GM23338 (cell line): ENCODE measurements around the gene PRAMEF14. TPM values are rescaled to one million over a fixed set of nuclear protein-coding genes. Genes with fewer than 3 reads are reported as not detected.
"Not testable (repeated sequence)": the region's sequence is repeated elsewhere in the genome, so short reads cannot be mapped to it uniquely, and the experiment has no call there.

Experiments
- ATAC-seq: fragments of 200-7000 bp; cut with Tn5 transposase; 3 replicates; pipeline ENCODE4 v1.9.1; 2020
- DNase-seq: peaks from one replicate; pipeline ENCODE4 v3.0.0-alpha.2; 2015; ENCODE audit warnings: low spot score
- H2AFZ ChIP-seq: fragments of 200-600 bp; sonication (generic); 2 replicates; pipeline ENCODE4 v1.8.0; 2016; ENCODE audit warnings: antibody characterized with exemption, mild to moderate bottlenecking, moderate library complexity
- H3F3A ChIP-seq: fragments of 200-600 bp; sonication (generic); replicated peaks from 2 replicates; pipeline ENCODE4 v1.8.0; 2017; ENCODE audit warnings: antibody characterized with exemption, mixed run types, low read depth
- H3K27ac ChIP-seq: fragments of 200-600 bp; sonication (generic); 2 replicates; pipeline ENCODE4 v1.6.1; 2016; ENCODE audit warnings: low read depth
- H3K27me3 ChIP-seq: fragments of 200-600 bp; sonication (generic); 2 replicates; pipeline ENCODE4 v1.8.0; 2016; ENCODE audit warnings: mild to moderate bottlenecking, mixed run types, moderate library complexity; ENCODE audit not compliant: insufficient read depth
- H3K36me3 ChIP-seq: fragments of 200-600 bp; sonication (generic); 2 replicates; pipeline ENCODE4 v1.8.0; 2016; ENCODE audit warnings: mild to moderate bottlenecking; ENCODE audit not compliant: insufficient read depth
- H3K4me1 ChIP-seq: fragments of 200-600 bp; sonication (generic); 2 replicates; pipeline ENCODE4 v1.8.0; 2016; ENCODE audit warnings: mild to moderate bottlenecking, moderate library complexity; ENCODE audit not compliant: insufficient read depth
- H3K4me2 ChIP-seq: fragments of 200-600 bp; sonication (generic); 2 replicates; pipeline ENCODE4 v1.7.1; 2017; ENCODE audit warnings: mixed run types
- H3K4me3 ChIP-seq: fragments of 200-600 bp; sonication (generic); 2 replicates; pipeline ENCODE4 v1.6.1; 2016; ENCODE audit warnings: mixed run types
- H3K79me2 ChIP-seq: fragments of 200-600 bp; sonication (generic); replicated peaks from 2 replicates; pipeline ENCODE4 v1.8.0; 2017; ENCODE audit warnings: mild to moderate bottlenecking; ENCODE audit not compliant: insufficient read depth
- H3K9me2 ChIP-seq: fragments of 200-600 bp; sonication (generic); 2 replicates; pipeline ENCODE4 v1.8.0; 2017; ENCODE audit not compliant: insufficient read depth
- H4K20me1 ChIP-seq: fragments of 200-600 bp; sonication (generic); replicated peaks from 2 replicates; pipeline ENCODE4 v1.8.0; 2017; ENCODE audit warnings: mild to moderate bottlenecking; ENCODE audit not compliant: insufficient read depth
- H3K27ac Mint-ChIP-seq: 2 replicates; pipeline ENCODE4 v1.8.0; 2020; ENCODE audit warnings: inconsistent platforms, mild to moderate bottlenecking, moderate library complexity, mixed read lengths
- H3K27me3 Mint-ChIP-seq: 3 replicates; pipeline ENCODE4 v1.8.0; 2022; ENCODE audit warnings: low read depth, mild to moderate bottlenecking, moderate library complexity, mixed read lengths, inconsistent platforms; ENCODE audit not compliant: insufficient read depth, poor library complexity
- H3K36me3 Mint-ChIP-seq: 3 replicates; pipeline ENCODE4 v1.8.0; 2021; ENCODE audit warnings: low read depth, mild to moderate bottlenecking, inconsistent platforms, moderate library complexity, mixed read lengths
- H3K4me1 Mint-ChIP-seq: 3 replicates; pipeline ENCODE4 v1.8.0; 2020; ENCODE audit warnings: mild to moderate bottlenecking, inconsistent platforms, mixed read lengths
- H3K4me3 Mint-ChIP-seq: 3 replicates; pipeline ENCODE4 v1.8.0; 2021; ENCODE audit warnings: moderate library complexity, mild to moderate bottlenecking, inconsistent platforms, mixed read lengths
- H3K9me3 Mint-ChIP-seq: 3 replicates; pipeline ENCODE4 v1.8.0; 2020; ENCODE audit warnings: moderate library complexity, mild to moderate bottlenecking, inconsistent platforms, mixed read lengths
- polyA plus RNA-seq: library from polyadenylated mRNA; unstranded; fragments of >200 nt; fragmentation: Nextera tagmentation; extraction: Ambion mirVana; gene quantifications from 2 replicates; pipeline ENCODE4 v1.2.1, GENCODE V29; 2016
- total RNA-seq: library from RNA; depleted of rRNA; stranded (reverse); fragments of >200 nt; shearing (Covaris generic); gene quantifications from 2 replicates; pipeline ENCODE4 v1.2.3, GENCODE V29; 2014; rRNA removed

Gene PRAMEF14
- total and polyA plus RNA-seq, 2 experiments from 2014 or later = not detected

DNA sequence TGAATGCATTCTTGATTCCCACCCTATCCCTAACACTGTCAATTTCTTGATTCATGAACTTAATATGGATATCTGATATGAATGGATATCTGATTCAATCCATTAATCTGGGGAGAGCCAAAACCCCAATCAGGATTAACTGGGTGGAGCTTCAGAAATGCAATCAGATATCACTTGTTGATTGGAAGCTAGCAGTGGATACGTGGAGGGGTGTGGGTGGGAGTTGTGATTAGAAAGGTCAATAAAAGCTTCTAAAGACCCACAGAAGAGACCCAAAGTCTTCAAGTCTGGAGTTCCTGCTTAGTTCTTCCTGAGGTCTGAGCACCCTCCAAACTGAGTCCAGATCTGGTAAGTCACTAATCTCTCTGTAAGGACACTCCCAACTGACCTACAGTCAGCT, 43.7 kb downstream of the PRAMEF14 start, which contains the start of gene PRAMEF33:
Gene PRAMEF33, plus strand, starts transcription at position 301 of the 400 bp plus-strand sequence. CDS start 2,416 bp downstream, outside the sequence.
- H3K36me3 ChIP-seq, ATAC-seq, H3K27ac Mint-ChIP-seq, H3K36me3 Mint-ChIP-seq, H3K4me2 ChIP-seq, H3K9me2 ChIP-seq, H3K4me3 ChIP-seq, H3K79me2 ChIP-seq, H3K27ac ChIP-seq, DNase-seq, H4K20me1 ChIP-seq, H3K9me3 Mint-ChIP-seq, H2AFZ ChIP-seq, H3K4me1 ChIP-seq, H3F3A ChIP-seq, H3K4me3 Mint-ChIP-seq, H3K27me3 Mint-ChIP-seq, H3K27me3 ChIP-seq, H3K4me1 Mint-ChIP-seq: not testable (repeated sequence)

GRCh38 chr1:13302197-13302596, 44.7 kb downstream of the PRAMEF14 start:
- not testable (repeated sequence) for H2AFZ ChIP-seq, H3K79me2 ChIP-seq, H3F3A ChIP-seq, DNase-seq, H3K36me3 Mint-ChIP-seq, H4K20me1 ChIP-seq, H3K4me3 ChIP-seq, H3K27me3 Mint-ChIP-seq, H3K4me1 ChIP-seq, H3K4me2 ChIP-seq, H3K4me3 Mint-ChIP-seq, H3K4me1 Mint-ChIP-seq, ATAC-seq, H3K27ac ChIP-seq, H3K27me3 ChIP-seq, H3K27ac Mint-ChIP-seq, H3K36me3 ChIP-seq, H3K9me2 ChIP-seq, H3K9me3 Mint-ChIP-seq

GRCh38 chr1:13298699-13299098, 48.2 kb downstream of the PRAMEF14 start:
- H3K4me3 ChIP-seq, H3K9me2 ChIP-seq, H2AFZ ChIP-seq, H3K27me3 ChIP-seq, H3K27ac Mint-ChIP-seq, H3K4me1 Mint-ChIP-seq, H3K4me2 ChIP-seq, H3F3A ChIP-seq, H3K36me3 Mint-ChIP-seq, ATAC-seq, H3K36me3 ChIP-seq, H3K27me3 Mint-ChIP-seq, H3K4me1 ChIP-seq, H4K20me1 ChIP-seq, H3K79me2 ChIP-seq, H3K4me3 Mint-ChIP-seq, DNase-seq, H3K27ac ChIP-seq, H3K9me3 Mint-ChIP-seq: not testable (repeated sequence)

DNA sequence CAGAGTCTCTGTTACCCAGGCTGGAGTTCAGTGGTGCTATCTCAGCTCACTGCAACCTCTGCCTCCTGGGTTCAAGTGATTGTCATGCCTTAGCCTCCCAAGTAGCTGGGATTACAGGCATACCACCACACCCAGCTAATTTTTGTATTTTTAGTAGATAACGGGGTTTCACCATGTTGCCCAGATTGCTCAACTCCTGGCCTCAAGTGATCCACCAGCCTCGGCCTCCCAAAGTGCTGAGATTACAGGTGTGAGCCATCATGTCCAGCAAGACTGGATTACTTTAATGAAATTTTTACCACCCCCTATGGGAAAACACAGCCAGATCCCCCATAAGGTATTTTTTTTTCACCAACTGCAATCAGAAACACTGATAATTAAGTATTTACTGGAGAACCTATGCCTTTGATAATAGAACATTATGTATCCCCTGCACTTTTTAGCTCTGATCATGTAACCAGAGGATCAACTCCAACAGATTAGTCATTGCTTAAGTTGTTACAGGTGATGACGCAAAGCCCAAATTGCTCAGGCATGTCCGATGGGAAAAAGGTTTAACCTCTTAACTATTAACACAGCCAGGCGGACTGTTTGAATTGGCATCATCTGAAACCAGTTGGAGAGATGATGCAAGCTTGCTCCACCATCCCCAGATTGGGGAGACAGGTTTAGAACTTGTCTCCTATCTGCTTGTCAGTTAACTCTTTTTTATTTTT, 49.6 kb downstream of the PRAMEF14 start:
- not testable (repeated sequence) for H3K4me3 Mint-ChIP-seq, ATAC-seq

More for the DNA sequence above, 49.6 kb downstream of the PRAMEF14 start:
- H3K4me3 ChIP-seq, H3K27me3 ChIP-seq, H3K4me1 ChIP-seq, H3F3A ChIP-seq, H3K36me3 Mint-ChIP-seq, H3K27me3 Mint-ChIP-seq, H3K4me1 Mint-ChIP-seq, H3K9me3 Mint-ChIP-seq, H3K27ac Mint-ChIP-seq, H3K4me2 ChIP-seq, H2AFZ ChIP-seq, DNase-seq, H4K20me1 ChIP-seq, H3K9me2 ChIP-seq, H3K36me3 ChIP-seq, H3K27ac ChIP-seq, H3K79me2 ChIP-seq: not testable (repeated sequence)

Other genes with a start within 250 kb of the PRAMEF14 start
- not detected in 2 replicates for gene HNRNPCL2, start 230.3 kb downstream of the PRAMEF14 start, total RNA-seq
- not detected in 2 replicates for gene HNRNPCL2, start 230.3 kb downstream of the PRAMEF14 start, polyA plus RNA-seq
- not detected in 2 replicates for gene PRAMEF26, start 191.1 kb downstream of the PRAMEF14 start, total RNA-seq
- gene PRAMEF26, start 191.1 kb downstream of the PRAMEF14 start, polyA plus RNA-seq = not detected in 2 replicates
- not detected in 2 replicates for gene HNRNPCL4, start 181.5 kb downstream of the PRAMEF14 start, total RNA-seq
- gene HNRNPCL4, start 181.5 kb downstream of the PRAMEF14 start, polyA plus RNA-seq = not detected in 2 replicates
- not detected in 2 replicates for gene PRAMEF9, start 175.3 kb downstream of the PRAMEF14 start, total RNA-seq
- not detected in 2 replicates for gene PRAMEF9, start 175.3 kb downstream of the PRAMEF14 start, polyA plus RNA-seq
- gene PRAMEF13, start 145.7 kb downstream of the PRAMEF14 start, total RNA-seq = not detected in 2 replicates
- not detected in 2 replicates for gene PRAMEF13, start 145.7 kb downstream of the PRAMEF14 start, polyA plus RNA-seq
- not detected in 2 replicates for gene PRAMEF18, start 121.0 kb downstream of the PRAMEF14 start, total RNA-seq
- gene PRAMEF18, start 121.0 kb downstream of the PRAMEF14 start, polyA plus RNA-seq = not detected in 2 replicates
- not detected in 2 replicates for gene PRAMEF5, start 92.9 kb downstream of the PRAMEF14 start, total RNA-seq
- not detected in 2 replicates for gene PRAMEF5, start 92.9 kb downstream of the PRAMEF14 start, polyA plus RNA-seq
- not detected in 2 replicates for gene PRAMEF8, start 62.0 kb downstream of the PRAMEF14 start, total RNA-seq
- gene PRAMEF8, start 62.0 kb downstream of the PRAMEF14 start, polyA plus RNA-seq = not detected in 2 replicates
- not detected in 2 replicates for gene PRAMEF33, start 43.6 kb downstream of the PRAMEF14 start, total RNA-seq
- not detected in 2 replicates for gene PRAMEF33, start 43.6 kb downstream of the PRAMEF14 start, polyA plus RNA-seq
- not detected in 2 replicates for gene PRAMEF15, start 31.6 kb downstream of the PRAMEF14 start, total RNA-seq
- not detected in 2 replicates for gene PRAMEF15, start 31.6 kb downstream of the PRAMEF14 start, polyA plus RNA-seq
- gene PRAMEF19, start 24.8 kb upstream of the PRAMEF14 start, total RNA-seq = not detected in 2 replicates
- not detected in 2 replicates for gene PRAMEF19, start 24.8 kb upstream of the PRAMEF14 start, polyA plus RNA-seq
- not detected in 2 replicates for gene PRAMEF17, start 42.5 kb upstream of the PRAMEF14 start, total RNA-seq
- not detected in 2 replicates for gene PRAMEF17, start 42.5 kb upstream of the PRAMEF14 start, polyA plus RNA-seq
- gene PRAMEF20, start 63.3 kb upstream of the PRAMEF14 start, total RNA-seq = not detected in 2 replicates
- not detected in 2 replicates for gene PRAMEF20, start 63.3 kb upstream of the PRAMEF14 start, polyA plus RNA-seq
- 0.17 TPM in 1 of 2 replicates, not detected in the other for gene LRRC38, start 166.9 kb upstream of the PRAMEF14 start, total RNA-seq
- gene LRRC38, start 166.9 kb upstream of the PRAMEF14 start, polyA plus RNA-seq = not detected in 2 replicates
- gene PDPN, start 236.7 kb upstream of the PRAMEF14 start, total RNA-seq = 67.3 and 77.2 TPM in 2 replicates
- gene PDPN, start 236.7 kb upstream of the PRAMEF14 start, polyA plus RNA-seq = 77.1 and 82.8 TPM in 2 replicates